ENCODE results near the gene PARM1.

- TF ChIP-seq CTCF (IDR thresholded peaks at IDR 0.05; ENCODE audit: low read depth, low read length) (no peak), EZH2phosphoT487 (IDR thresholded peaks at IDR 0.05; ENCODE audit: low read depth) (no peak)
These were observed 10.0 kb downstream of the PARM1 start for GRCh38 chr4:74942918-74943253.

All from OCI-LY3 (cell line).